ENCODE results near the gene ITGB1BP1.
A peak's percentile ranks its signal among the peaks of the same experiment; 100 is the strongest.

ITGB1BP1 gene

DNA sequence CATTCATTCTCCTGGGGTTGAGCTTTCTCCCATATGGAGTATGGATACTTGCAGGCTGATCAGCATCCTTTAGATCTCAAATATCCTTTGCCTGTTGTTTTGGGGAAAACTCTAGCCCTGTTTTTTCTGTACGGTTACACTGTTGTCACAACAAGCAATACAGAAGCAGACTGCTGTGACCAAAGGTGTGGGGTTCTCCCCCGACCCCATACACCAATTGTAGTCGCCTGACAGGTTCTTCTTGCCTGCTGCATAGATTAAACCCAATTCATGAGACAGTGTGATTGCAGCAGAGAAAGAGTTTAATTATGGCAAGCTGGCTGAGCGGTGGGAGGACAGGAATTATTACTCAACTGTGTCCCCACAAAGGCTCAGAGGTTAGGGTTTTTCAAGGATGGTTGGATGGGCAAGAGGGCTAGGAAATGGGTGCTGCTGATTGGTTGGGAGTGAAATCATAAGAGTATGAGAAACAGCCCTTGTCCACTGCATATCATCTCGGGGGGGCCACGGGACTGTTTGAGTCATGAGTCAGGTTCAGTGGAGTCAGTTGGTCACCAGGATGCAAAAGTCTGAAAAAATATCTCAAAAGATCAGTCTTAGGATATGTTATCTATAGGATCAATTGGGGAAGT lies 40.6 kb downstream of the ITGB1BP1 start:
- no peak for TF ChIP-seq SIN3A (IDR thresholded peaks at IDR 0.05; ENCODE audit: borderline replicate concordance, insufficient read depth, low read length)
- TF ChIP-seq FOXP2 (optimal IDR thresholded peaks at IDR 0.05; ENCODE audit: borderline replicate concordance, extremely low read depth, extremely low read length, insufficient read depth), result no peak
- TF ChIP-seq, protein P1, sequence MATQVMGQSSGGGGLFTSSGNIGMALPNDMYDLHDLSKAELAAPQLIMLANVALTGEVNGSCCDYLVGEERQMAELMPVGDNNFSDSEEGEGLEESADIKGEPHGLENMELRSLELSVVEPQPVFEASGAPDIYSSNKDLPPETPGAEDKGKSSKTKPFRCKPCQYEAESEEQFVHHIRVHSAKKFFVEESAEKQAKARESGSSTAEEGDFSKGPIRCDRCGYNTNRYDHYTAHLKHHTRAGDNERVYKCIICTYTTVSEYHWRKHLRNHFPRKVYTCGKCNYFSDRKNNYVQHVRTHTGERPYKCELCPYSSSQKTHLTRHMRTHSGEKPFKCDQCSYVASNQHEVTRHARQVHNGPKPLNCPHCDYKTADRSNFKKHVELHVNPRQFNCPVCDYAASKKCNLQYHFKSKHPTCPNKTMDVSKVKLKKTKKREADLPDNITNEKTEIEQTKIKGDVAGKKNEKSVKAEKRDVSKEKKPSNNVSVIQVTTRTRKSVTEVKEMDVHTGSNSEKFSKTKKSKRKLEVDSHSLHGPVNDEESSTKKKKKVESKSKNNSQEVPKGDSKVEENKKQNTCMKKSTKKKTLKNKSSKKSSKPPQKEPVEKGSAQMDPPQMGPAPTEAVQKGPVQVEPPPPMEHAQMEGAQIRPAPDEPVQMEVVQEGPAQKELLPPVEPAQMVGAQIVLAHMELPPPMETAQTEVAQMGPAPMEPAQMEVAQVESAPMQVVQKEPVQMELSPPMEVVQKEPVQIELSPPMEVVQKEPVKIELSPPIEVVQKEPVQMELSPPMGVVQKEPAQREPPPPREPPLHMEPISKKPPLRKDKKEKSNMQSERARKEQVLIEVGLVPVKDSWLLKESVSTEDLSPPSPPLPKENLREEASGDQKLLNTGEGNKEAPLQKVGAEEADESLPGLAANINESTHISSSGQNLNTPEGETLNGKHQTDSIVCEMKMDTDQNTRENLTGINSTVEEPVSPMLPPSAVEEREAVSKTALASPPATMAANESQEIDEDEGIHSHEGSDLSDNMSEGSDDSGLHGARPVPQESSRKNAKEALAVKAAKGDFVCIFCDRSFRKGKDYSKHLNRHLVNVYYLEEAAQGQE (IDR thresholded peaks at IDR 0.05; ENCODE audit: insufficient read depth in 1 of 2, low read depth in 2 of 2, low read length in 2 of 2), result no peak
- TF ChIP-seq TAF1 (IDR thresholded peaks at IDR 0.05; ENCODE audit: borderline replicate concordance, insufficient read depth, low read length), result no peak
- TF ChIP-seq POLR2AphosphoS5 (IDR thresholded peaks at IDR 0.05; ENCODE audit: low read depth, low read length), result no peak

DNA sequence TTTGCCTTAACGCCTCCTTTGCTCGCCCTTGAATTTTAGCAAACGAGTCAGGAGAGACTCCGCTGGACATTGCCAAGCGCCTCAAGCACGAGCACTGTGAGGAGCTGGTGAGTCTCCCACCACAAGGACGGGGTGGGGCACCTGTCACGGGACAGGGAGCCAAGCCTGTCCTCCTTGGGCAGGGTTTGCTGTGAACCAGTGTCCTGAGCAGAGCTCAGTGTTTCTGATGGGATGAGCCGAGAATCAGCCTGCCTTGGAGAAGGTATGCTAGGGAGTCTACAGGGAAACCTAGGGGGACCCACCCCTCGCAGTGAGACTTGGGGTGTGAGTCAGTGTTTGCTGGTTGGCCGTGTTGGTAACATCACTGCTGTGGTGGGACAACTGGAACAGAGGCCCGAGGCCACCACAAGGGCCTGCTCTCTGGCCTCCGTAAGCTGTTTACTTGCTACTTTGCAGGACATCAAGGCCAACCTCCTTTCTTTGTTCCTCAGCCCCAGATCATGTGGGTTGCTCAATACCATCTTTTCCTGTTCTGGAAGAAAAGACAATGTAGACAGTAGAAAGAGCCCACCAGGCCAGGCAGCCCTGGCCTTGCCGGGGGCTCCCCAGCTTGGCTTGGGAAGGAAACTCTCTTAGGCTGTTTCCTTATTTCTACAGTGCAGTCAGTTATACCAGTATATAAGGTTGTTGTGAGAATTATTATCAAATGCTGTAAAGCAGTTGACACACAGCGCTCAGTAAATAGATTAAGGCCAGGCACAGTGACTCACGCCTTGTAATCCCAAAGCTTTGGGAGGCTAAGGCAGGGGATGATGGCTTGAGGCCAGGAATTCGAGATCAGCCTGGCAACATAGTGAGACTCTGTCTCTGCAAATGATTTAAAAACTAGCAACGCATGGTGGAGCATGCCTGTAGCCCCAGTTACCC lies 42.4 kb downstream of the ITGB1BP1 start:
- TF ChIP-seq, protein P1 (IDR thresholded peaks at IDR 0.05; ENCODE audit: insufficient read depth in 1 of 2, low read depth in 2 of 2, low read length in 2 of 2), result no peak
- TF ChIP-seq FOXP2 (optimal IDR thresholded peaks at IDR 0.05; ENCODE audit: borderline replicate concordance, extremely low read depth, extremely low read length, insufficient read depth), result peak; percentile 55

DNA sequence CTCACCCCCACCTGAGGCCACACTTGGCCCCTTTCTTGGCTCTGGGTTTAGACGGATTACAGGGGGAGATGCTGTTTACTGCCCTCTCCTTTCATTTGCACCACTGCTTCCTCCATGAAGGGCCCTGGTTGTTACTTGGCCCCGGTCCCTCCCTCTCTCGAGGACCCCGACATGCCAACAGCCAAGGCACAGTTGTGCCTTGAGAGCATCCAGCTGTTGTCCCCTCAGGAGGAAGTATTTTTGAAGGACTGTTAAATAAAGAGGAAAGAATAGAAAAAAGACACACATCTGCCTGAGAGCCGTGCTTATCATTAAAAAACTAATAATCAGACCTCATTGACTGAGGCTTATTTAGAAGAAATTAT lies 44.0 kb downstream of the ITGB1BP1 start:
- TF ChIP-seq FOXP2 (optimal IDR thresholded peaks at IDR 0.05; ENCODE audit: borderline replicate concordance, extremely low read depth, extremely low read length, insufficient read depth), result no peak
- TF ChIP-seq SIN3A (IDR thresholded peaks at IDR 0.05; ENCODE audit: borderline replicate concordance, insufficient read depth, low read length), result no peak
- TF ChIP-seq, protein P1 (IDR thresholded peaks at IDR 0.05; ENCODE audit: insufficient read depth in 1 of 2, low read depth in 2 of 2, low read length in 2 of 2), result no peak
- no peak for TF ChIP-seq POLR2AphosphoS5 (IDR thresholded peaks at IDR 0.05; ENCODE audit: low read depth, low read length)
- no peak for TF ChIP-seq TAF1 (IDR thresholded peaks at IDR 0.05; ENCODE audit: borderline replicate concordance, insufficient read depth, low read length)

DNA sequence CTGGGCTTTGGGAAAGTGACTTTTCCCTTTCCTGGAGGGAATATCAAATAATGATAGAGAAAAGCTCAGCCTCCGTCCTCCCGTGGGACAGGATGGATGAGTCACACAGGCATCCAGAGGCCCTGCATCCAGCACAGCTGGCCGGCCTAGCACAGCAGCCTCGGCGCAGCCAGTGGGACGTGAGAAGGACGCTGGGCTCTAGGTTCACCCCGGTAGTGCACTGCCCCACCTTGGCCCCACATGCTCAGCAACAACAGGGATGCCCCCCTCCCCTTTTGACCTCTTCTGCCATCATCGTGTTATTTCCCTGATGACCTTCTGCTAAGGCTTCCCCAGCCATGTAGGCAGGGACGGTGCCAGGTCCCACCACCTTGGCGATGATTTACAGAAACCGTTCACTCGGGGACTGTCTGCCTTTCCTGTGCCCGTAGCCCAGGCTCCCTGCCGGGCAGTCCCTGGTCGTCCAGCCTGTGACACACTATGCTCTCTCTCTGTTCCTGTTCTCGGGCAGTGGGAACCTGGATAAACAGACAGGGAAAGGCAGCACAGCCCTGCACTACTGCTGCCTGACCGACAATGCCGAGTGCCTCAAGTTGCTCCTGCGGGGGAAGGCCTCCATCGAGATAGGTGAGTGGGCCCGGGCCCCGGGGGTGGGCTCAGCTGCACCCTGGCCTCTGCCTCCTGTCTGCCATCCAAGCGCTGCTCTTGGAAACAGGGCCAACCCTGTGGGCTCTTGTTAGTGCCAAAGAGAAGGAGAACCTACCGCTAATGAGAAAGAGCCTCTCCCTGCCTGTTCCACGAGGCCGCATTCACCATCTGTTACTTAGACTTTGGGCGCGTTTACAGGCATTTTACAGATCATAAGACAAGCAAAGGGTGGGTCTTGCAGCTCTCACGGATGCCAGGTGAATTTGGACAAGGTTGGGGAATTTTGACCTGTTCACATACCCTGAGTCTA lies 44.6 kb downstream of the ITGB1BP1 start:
- TF ChIP-seq, protein P1 (IDR thresholded peaks at IDR 0.05; ENCODE audit: insufficient read depth in 1 of 2, low read depth in 2 of 2, low read length in 2 of 2), result no peak
- TF ChIP-seq FOXP2 (optimal IDR thresholded peaks at IDR 0.05; ENCODE audit: borderline replicate concordance, extremely low read depth, extremely low read length, insufficient read depth), result peak; percentile 53

Data from PFSK-1 (cell line).